ENCODE results near the gene CDK4. TPM values are rescaled to one million over a fixed set of nuclear protein-coding genes. Genes with fewer than 3 reads are reported as not detected.

CDK4 gene
- total and polyA plus RNA-seq, 2 of the 13 experiments (the other 11 are each of a cell fraction or from before 2014, with no cell fraction given): 191 to 209 TPM

GRCh38 chr12:57755454-57756372 lies 3.6 kb upstream of the CDK4 start (continued):
- TF ChIP-seq ZNF614 (CRISPR knock-in tag; IDR thresholded peaks at IDR 0.05; ENCODE audit: borderline replicate concordance): 0 out of 2 replicates have a peak, but pooled peaks have one; percentile 19
- TF ChIP-seq, protein P1, sequence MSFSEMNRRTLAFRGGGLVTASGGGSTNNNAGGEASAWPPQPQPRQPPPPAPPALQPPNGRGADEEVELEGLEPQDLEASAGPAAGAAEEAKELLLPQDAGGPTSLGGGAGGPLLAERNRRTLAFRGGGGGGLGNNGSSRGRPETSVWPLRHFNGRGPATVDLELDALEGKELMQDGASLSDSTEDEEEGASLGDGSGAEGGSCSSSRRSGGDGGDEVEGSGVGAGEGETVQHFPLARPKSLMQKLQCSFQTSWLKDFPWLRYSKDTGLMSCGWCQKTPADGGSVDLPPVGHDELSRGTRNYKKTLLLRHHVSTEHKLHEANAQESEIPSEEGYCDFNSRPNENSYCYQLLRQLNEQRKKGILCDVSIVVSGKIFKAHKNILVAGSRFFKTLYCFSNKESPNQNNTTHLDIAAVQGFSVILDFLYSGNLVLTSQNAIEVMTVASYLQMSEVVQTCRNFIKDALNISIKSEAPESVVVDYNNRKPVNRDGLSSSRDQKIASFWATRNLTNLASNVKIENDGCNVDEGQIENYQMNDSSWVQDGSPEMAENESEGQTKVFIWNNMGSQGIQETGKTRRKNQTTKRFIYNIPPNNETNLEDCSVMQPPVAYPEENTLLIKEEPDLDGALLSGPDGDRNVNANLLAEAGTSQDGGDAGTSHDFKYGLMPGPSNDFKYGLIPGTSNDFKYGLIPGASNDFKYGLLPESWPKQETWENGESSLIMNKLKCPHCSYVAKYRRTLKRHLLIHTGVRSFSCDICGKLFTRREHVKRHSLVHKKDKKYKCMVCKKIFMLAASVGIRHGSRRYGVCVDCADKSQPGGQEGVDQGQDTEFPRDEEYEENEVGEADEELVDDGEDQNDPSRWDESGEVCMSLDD (CRISPR knock-in tag; IDR thresholded peaks at IDR 0.05; ENCODE audit: borderline replicate concordance): peak; percentile 62; the same call in 1 of the 2 replicates
- no peak for TF ChIP-seq ZNF350 (CRISPR knock-in tag; IDR thresholded peaks at IDR 0.05; ENCODE audit: borderline replicate concordance, low read depth)
- TF ChIP-seq, protein P2, sequence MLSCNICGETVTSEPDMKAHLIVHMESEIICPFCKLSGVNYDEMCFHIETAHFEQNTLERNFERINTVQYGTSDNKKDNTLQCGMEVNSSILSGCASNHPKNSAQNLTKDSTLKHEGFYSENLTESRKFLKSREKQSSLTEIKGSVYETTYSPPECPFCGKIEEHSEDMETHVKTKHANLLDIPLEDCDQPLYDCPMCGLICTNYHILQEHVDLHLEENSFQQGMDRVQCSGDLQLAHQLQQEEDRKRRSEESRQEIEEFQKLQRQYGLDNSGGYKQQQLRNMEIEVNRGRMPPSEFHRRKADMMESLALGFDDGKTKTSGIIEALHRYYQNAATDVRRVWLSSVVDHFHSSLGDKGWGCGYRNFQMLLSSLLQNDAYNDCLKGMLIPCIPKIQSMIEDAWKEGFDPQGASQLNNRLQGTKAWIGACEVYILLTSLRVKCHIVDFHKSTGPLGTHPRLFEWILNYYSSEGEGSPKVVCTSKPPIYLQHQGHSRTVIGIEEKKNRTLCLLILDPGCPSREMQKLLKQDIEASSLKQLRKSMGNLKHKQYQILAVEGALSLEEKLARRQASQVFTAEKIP (CRISPR knock-in tag; IDR thresholded peaks at IDR 0.05; ENCODE audit: borderline replicate concordance): no peak
- TF ChIP-seq XRCC5 (optimal IDR thresholded peaks at IDR 0.05; ENCODE audit: low read length): no peak
- peak; percentile 66 for TF ChIP-seq HOXA3 (CRISPR knock-in tag; IDR thresholded peaks at IDR 0.05)
- TF ChIP-seq MATR3 (CRISPR knock-in tag; IDR thresholded peaks at IDR 0.05): no peak
- no peak for TF ChIP-seq ZNF230 (CRISPR knock-in tag; IDR thresholded peaks at IDR 0.05)
- no peak for TF ChIP-seq KDM5A (IDR thresholded peaks at IDR 0.05; ENCODE audit: borderline replicate concordance, low read length)
- TF ChIP-seq, protein P3, sequence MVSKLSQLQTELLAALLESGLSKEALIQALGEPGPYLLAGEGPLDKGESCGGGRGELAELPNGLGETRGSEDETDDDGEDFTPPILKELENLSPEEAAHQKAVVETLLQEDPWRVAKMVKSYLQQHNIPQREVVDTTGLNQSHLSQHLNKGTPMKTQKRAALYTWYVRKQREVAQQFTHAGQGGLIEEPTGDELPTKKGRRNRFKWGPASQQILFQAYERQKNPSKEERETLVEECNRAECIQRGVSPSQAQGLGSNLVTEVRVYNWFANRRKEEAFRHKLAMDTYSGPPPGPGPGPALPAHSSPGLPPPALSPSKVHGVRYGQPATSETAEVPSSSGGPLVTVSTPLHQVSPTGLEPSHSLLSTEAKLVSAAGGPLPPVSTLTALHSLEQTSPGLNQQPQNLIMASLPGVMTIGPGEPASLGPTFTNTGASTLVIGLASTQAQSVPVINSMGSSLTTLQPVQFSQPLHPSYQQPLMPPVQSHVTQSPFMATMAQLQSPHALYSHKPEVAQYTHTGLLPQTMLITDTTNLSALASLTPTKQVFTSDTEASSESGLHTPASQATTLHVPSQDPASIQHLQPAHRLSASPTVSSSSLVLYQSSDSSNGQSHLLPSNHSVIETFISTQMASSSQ (IDR thresholded peaks at IDR 0.05; ENCODE audit: low read depth): no peak
- TF ChIP-seq, protein P3 (CRISPR knock-in tag; IDR thresholded peaks at IDR 0.05; ENCODE audit: borderline replicate concordance): no peak
- TF ChIP-seq, protein P4, sequence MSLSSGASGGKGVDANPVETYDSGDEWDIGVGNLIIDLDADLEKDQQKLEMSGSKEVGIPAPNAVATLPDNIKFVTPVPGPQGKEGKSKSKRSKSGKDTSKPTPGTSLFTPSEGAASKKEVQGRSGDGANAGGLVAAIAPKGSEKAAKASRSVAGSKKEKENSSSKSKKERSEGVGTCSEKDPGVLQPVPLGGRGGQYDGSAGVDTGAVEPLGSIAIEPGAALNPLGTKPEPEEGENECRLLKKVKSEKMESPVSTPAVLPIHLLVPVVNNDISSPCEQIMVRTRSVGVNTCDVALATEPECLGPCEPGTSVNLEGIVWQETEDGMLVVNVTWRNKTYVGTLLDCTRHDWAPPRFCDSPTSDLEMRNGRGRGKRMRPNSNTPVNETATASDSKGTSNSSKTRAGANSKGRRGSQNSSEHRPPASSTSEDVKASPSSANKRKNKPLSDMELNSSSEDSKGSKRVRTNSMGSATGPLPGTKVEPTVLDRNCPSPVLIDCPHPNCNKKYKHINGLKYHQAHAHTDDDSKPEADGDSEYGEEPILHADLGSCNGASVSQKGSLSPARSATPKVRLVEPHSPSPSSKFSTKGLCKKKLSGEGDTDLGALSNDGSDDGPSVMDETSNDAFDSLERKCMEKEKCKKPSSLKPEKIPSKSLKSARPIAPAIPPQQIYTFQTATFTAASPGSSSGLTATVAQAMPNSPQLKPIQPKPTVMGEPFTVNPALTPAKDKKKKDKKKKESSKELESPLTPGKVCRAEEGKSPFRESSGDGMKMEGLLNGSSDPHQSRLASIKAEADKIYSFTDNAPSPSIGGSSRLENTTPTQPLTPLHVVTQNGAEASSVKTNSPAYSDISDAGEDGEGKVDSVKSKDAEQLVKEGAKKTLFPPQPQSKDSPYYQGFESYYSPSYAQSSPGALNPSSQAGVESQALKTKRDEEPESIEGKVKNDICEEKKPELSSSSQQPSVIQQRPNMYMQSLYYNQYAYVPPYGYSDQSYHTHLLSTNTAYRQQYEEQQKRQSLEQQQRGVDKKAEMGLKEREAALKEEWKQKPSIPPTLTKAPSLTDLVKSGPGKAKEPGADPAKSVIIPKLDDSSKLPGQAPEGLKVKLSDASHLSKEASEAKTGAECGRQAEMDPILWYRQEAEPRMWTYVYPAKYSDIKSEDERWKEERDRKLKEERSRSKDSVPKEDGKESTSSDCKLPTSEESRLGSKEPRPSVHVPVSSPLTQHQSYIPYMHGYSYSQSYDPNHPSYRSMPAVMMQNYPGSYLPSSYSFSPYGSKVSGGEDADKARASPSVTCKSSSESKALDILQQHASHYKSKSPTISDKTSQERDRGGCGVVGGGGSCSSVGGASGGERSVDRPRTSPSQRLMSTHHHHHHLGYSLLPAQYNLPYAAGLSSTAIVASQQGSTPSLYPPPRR (CRISPR knock-in tag; IDR thresholded peaks at IDR 0.05; ENCODE audit: borderline replicate concordance): no peak; the same call in 1 of the 2 replicates
